ENCODE measurements around the gene NBEA.

Gene NBEA

DNA sequence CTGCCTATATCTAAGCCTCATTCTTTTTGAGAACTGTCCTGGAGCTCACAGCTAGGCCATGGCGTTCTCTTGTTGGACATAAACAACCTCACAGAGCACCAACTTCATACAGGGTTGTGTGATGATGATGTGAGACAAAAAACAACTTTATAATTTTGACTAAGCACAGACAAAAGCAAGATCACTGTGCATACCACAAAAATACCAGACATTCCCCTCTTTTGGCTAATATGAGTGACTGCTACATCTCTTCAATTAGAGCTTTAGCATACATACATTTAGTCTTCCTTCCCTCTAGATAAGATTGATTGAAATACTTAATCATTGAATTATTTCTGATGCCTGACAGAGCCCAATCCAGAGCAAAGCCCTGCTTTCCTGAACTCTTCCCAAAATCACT, 526.1 kb downstream of the NBEA start (continued):
- TF ChIP-seq, protein P1, sequence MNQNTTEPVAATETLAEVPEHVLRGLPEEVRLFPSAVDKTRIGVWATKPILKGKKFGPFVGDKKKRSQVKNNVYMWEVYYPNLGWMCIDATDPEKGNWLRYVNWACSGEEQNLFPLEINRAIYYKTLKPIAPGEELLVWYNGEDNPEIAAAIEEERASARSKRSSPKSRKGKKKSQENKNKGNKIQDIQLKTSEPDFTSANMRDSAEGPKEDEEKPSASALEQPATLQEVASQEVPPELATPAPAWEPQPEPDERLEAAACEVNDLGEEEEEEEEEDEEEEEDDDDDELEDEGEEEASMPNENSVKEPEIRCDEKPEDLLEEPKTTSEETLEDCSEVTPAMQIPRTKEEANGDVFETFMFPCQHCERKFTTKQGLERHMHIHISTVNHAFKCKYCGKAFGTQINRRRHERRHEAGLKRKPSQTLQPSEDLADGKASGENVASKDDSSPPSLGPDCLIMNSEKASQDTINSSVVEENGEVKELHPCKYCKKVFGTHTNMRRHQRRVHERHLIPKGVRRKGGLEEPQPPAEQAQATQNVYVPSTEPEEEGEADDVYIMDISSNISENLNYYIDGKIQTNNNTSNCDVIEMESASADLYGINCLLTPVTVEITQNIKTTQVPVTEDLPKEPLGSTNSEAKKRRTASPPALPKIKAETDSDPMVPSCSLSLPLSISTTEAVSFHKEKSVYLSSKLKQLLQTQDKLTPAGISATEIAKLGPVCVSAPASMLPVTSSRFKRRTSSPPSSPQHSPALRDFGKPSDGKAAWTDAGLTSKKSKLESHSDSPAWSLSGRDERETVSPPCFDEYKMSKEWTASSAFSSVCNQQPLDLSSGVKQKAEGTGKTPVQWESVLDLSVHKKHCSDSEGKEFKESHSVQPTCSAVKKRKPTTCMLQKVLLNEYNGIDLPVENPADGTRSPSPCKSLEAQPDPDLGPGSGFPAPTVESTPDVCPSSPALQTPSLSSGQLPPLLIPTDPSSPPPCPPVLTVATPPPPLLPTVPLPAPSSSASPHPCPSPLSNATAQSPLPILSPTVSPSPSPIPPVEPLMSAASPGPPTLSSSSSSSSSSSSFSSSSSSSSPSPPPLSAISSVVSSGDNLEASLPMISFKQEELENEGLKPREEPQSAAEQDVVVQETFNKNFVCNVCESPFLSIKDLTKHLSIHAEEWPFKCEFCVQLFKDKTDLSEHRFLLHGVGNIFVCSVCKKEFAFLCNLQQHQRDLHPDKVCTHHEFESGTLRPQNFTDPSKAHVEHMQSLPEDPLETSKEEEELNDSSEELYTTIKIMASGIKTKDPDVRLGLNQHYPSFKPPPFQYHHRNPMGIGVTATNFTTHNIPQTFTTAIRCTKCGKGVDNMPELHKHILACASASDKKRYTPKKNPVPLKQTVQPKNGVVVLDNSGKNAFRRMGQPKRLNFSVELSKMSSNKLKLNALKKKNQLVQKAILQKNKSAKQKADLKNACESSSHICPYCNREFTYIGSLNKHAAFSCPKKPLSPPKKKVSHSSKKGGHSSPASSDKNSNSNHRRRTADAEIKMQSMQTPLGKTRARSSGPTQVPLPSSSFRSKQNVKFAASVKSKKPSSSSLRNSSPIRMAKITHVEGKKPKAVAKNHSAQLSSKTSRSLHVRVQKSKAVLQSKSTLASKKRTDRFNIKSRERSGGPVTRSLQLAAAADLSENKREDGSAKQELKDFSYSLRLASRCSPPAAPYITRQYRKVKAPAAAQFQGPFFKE (tag by site-specific recombination; IDR thresholded peaks at IDR 0.05; ENCODE audit: borderline replicate concordance): no peak
- TF ChIP-seq, protein P2, sequence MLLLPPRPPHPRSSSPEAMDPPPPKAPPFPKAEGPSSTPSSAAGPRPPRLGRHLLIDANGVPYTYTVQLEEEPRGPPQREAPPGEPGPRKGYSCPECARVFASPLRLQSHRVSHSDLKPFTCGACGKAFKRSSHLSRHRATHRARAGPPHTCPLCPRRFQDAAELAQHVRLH (tag by site-specific recombination; IDR thresholded peaks at IDR 0.05): no peak
- no peak for TF ChIP-seq ZBTB7A (tag by site-specific recombination; IDR thresholded peaks at IDR 0.05; ENCODE audit: low read depth)
- TF ChIP-seq EGR2 (tag by site-specific recombination; IDR thresholded peaks at IDR 0.05; ENCODE audit: low read depth): no peak

DNA sequence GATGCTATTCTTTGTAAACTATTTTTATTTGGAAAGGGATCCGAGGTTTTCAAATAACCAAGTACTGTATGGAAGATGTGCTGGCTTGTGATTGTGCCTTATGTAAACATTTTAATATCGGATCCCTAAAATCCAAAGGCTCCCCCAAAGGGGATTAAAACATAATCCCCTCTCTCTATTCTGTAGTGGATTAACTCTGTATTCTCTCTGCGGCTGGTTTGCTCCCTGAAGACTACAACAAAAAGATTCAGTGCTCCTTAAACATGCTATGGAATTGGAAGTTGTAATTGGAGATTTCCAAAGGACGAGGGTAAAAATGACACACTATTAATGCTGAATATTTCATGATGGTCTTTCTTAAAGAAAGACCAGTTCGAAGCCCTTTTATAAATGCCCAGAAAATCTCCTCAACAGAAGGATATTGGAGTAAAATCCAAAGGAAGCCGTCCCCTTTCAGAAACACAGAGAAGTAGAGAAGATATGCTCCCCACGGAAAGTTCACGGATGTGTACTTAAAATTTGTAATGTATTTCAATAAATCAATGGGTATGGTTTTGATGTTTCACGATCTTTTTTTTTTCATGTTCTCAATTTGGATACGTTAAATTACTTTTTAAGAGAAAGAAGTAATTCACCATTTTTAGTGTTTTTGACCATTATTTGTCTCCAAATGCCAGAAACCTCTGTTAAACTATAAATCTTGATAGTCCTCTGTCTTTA, 527.9 kb downstream of the NBEA start:
- CTCF ChIA-PET: no interaction called here
- POLR2A ChIA-PET: no interaction called here
- Histone ChIP-seq H3K27ac (ENCODE audit: extremely low read depth, low read depth, low read length) (no peak overlapping the region), H3K4me1 (ENCODE audit: control insufficient read depth, insufficient read depth, low read length) (no peaks in the 10 kb centered on the region), H3K9me3 (ENCODE audit: control insufficient read depth, insufficient read depth, low read depth, low read length) (no peaks in the 10 kb centered on the region), H3K4me3 (ENCODE audit: low read depth, low read length) (no peak overlapping the region), H3K36me3 (ENCODE audit: control insufficient read depth in 2 of 2, insufficient read depth in 1 of 2, low read length in 2 of 2) (no peaks in the 10 kb centered on the region)
- TF ChIP-seq ZNF175 (tag by site-specific recombination; IDR thresholded peaks at IDR 0.05): no peak
- no peak for TF ChIP-seq ZNF221 (tag by site-specific recombination; IDR thresholded peaks at IDR 0.05; ENCODE audit: borderline replicate concordance)
- TF ChIP-seq ZNF24 (tag by site-specific recombination; IDR thresholded peaks at IDR 0.05): no peak
- no peak for TF ChIP-seq OVOL3 (tag by site-specific recombination; IDR thresholded peaks at IDR 0.05)
- TF ChIP-seq ZNF785 (tag by site-specific recombination; IDR thresholded peaks at IDR 0.05): no peak
- TF ChIP-seq, protein P3, sequence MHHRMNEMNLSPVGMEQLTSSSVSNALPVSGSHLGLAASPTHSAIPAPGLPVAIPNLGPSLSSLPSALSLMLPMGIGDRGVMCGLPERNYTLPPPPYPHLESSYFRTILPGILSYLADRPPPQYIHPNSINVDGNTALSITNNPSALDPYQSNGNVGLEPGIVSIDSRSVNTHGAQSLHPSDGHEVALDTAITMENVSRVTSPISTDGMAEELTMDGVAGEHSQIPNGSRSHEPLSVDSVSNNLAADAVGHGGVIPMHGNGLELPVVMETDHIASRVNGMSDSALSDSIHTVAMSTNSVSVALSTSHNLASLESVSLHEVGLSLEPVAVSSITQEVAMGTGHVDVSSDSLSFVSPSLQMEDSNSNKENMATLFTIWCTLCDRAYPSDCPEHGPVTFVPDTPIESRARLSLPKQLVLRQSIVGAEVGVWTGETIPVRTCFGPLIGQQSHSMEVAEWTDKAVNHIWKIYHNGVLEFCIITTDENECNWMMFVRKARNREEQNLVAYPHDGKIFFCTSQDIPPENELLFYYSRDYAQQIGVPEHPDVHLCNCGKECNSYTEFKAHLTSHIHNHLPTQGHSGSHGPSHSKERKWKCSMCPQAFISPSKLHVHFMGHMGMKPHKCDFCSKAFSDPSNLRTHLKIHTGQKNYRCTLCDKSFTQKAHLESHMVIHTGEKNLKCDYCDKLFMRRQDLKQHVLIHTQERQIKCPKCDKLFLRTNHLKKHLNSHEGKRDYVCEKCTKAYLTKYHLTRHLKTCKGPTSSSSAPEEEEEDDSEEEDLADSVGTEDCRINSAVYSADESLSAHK (tag by site-specific recombination; IDR thresholded peaks at IDR 0.05): no peak
- TF ChIP-seq ZNF324 (tag by site-specific recombination; IDR thresholded peaks at IDR 0.05): no peak
- no peak for TF ChIP-seq ZNF837 (tag by site-specific recombination; IDR thresholded peaks at IDR 0.05)
- no peak for TF ChIP-seq ZBTB20 (tag by site-specific recombination; IDR thresholded peaks at IDR 0.05)
- no peak for TF ChIP-seq ZNF184 (tag by site-specific recombination; IDR thresholded peaks at IDR 0.05)
- TF ChIP-seq, protein P4, sequence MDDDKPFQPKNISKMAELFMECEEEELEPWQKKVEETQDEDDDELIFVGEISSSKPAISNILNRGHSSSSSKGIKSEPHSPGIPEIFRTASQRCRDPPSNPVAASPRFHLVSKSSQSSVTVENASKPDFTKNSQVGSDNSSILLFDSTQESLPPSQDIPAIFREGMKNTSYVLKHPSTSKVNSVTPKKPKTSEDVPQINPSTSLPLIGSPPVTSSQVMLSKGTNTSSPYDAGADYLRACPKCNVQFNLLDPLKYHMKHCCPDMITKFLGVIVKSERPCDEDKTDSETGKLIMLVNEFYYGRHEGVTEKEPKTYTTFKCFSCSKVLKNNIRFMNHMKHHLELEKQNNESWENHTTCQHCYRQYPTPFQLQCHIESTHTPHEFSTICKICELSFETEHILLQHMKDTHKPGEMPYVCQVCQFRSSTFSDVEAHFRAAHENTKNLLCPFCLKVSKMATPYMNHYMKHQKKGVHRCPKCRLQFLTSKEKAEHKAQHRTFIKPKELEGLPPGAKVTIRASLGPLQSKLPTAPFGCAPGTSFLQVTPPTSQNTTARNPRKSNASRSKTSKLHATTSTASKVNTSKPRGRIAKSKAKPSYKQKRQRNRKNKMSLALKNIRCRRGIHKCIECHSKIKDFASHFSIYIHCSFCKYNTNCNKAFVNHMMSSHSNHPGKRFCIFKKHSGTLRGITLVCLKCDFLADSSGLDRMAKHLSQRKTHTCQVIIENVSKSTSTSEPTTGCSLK (tag by site-specific recombination; IDR thresholded peaks at IDR 0.05): no peak
